ENCODE data around the gene LRRC8D.

DNA sequence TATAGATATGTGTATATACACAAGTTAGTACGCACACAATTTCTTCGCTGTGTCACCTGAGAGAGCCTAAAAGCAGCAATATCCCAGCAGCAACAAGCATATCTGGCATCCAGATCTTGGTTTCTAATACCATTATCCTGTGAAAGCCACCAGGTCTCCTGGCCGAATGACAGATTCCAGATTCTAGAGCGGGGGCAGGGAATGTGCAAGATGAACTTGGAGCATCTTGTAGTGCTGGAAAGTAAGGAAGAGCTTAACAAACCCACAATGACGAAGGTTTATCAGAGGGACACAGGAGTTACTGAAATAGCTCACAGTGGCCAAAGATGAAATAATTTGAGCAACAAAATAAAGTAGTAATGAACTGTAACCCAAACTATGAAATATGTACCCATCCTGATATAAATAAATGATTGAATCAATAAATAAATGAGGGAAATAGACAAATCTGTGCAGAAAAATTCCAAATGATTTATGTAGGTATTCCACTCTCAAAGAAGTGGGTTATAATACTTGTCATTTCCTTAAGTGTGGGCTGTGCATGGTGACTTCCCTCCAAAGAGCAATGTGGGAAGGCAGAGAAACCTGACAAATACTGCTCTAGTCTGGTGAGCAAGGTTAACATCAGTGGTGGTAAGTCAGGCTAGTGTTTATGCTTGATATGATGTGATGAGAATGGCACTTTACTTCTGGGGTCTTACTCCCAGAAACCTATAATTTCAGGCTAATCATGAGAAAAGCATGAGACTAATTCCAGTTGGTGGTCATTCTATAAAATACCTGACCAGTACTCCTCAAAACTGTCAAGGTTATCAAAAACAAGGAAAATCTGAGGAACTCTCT, 67.9 kb downstream of the LRRC8D start:
- TF ChIP-seq, protein P1, sequence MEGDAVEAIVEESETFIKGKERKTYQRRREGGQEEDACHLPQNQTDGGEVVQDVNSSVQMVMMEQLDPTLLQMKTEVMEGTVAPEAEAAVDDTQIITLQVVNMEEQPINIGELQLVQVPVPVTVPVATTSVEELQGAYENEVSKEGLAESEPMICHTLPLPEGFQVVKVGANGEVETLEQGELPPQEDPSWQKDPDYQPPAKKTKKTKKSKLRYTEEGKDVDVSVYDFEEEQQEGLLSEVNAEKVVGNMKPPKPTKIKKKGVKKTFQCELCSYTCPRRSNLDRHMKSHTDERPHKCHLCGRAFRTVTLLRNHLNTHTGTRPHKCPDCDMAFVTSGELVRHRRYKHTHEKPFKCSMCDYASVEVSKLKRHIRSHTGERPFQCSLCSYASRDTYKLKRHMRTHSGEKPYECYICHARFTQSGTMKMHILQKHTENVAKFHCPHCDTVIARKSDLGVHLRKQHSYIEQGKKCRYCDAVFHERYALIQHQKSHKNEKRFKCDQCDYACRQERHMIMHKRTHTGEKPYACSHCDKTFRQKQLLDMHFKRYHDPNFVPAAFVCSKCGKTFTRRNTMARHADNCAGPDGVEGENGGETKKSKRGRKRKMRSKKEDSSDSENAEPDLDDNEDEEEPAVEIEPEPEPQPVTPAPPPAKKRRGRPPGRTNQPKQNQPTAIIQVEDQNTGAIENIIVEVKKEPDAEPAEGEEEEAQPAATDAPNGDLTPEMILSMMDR (conservative IDR thresholded peaks at IDR 0.05; ENCODE audit: low read depth in 2 of 2): no peak
- TF ChIP-seq EZH2 (IDR thresholded peaks at IDR 0.05; ENCODE audit: low read depth, unreplicated experiment): no peak
